CD4-positive, alpha-beta T cell treated with Interferon alpha-2 for 1 hour (primary cell): ENCODE results near the gene FNDC10.
"Not testable (repeated sequence)": the region's sequence is repeated elsewhere in the genome, so short reads cannot be mapped to it uniquely, and the experiment has no call there.

Experiments used
- DNase-seq, 2 donors: peaks; one replicate each; pipeline ENCODE4 v3.0.0-alpha.2; 2020 to 2022

Gene FNDC10

DNA sequence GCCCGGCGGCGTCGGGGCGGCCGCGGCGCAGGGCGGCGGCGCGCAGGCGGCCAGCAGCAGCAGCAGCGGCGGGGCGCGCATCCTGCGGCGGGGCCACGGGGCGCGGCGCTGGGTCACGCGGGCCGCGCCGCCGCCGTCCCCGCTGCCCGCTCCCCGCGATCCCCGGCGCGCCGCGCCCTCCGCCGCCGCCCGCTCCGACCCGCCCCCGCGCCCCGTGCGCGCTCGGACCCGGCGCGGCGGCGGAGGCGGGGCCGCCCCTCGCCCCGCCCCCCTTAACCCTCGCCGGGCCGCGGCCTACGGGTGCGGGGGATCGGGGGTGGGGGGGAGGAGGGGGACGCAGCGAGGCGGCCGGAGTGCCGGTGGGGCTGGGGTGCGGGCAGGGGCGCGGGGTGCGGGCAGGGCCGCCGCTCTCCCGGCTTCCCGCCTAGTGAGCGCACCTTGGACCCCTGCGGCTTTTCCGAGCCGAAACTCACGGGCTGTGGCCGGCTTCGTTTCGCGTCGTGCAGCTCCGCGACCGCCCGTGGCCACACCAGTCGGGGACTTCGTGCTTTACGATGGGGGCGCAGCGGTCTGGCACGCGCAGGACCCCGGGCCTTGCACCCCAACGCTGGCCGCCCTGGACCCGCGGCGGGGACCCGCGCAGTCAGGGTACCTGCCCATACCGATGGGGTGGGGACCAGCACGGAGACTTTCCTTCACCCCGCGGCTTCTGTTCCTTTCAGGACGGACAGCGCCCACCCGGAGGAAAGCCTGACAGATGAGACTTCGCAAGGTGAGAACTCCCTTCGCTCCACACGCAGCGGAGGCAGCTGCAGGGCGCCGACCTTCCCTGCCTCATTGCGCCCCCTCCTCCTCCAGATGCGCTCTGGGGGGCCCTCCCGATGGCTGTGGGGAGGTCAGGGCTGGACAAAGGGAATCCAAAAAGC lies at the start of gene FNDC10:
Gene FNDC10, minus strand, starts transcription at position 201 of the 926 bp plus-strand sequence. Its CDS starts 120 bp downstream, at position 81.
- DNase-seq: no peak

DNA sequence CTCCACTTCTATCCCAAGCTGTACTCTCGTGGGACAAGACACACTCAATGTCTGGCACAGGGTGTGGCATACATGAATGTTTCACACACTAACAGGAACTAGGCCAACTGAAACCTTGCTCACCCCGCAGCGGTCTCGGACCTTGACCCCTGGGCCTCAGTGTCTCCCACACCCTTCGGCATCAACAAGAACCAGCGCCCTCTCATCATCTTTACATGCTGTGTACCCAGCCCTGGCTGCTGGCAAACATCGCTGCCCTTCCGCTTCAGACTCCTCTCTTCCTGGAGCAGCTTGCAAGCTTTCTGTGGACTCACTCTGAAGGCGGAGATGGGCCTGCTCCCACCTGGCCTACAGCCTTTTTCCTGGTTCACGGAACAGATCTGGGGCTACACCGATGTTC lies 48.3 kb upstream of the FNDC10 start:
- not testable (repeated sequence) for DNase-seq

DNA sequence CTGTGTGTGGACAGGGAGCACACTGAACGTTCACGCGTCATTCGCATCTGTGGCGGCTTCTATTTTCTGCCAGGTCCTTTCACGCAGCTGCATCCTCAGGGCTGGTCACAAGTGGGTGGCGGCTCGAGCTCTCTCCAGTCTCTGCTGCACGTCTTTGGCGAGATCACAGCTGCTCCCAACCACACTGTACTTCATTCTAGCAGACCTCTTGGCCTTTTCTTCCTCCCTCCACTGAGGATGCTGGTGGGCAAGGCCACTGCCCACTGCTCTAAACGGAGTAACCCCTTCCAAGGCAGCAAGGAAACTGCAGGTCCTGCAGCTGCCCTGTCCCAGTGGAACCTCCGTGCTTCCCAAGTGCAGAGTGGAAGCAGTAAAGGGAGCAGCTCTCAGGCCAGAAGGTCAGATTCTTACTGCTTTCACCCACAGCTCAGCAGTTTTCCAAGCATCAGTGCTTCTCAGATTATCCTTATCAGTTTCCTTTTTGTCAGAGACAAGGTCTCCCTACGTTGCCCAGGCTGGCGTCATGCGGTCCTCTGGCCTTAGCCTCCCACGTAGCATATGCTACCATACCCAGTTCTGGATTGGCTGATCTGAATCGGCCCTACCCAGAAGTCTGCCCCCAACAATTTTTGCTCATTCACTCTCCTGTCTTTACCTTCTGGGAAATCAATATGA lies 47.8 kb upstream of the FNDC10 start:
- not testable (repeated sequence) for DNase-seq

- DNase-seq: not testable (repeated sequence)
These were observed 46.4 kb upstream of the FNDC10 start for GRCh38 chr1:1646326-1646725.

- not testable (repeated sequence) for DNase-seq
These were observed 41.0 kb upstream of the FNDC10 start for GRCh38 chr1:1640711-1641461.

DNA sequence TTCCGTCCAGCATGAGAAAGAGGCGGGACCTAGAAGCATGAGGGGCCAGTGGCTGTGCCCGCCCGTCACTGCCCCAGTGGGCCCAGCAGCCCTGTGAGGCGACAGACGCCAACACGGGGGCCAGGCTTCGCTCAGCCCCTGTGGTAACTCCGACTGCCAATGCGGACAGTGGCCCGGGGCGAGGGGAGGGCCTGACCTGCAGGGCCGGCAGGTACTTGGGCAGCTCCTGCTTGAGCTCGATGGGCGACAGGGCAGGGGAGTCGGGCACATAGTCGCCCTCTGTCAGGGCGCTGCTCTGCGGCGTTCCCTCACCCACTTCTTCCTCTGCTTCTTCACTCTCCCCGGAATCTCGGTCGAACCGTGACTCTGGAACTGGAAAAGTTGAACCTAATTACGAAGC lies 40.1 kb upstream of the FNDC10 start:
- DNase-seq: not testable (repeated sequence)

DNA sequence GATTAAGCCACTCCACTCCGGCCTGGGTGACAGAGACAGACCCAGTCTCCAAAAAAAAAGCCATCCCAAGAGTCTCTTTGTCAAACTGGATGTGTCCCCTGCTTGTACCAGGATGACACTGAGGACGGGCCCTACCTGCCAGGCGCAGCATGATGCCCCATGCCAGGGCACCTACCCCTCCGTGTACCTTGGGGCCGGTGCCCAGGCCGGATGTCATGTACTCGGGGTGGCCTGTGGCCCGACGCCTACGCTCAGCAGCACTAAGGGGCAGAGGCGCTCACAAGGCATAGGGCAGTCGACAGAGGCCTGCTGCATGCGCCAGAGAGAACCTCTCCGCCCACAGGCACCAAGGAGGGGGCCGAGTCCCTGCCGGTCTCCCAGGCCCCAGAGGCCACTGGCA lies 39.4 kb upstream of the FNDC10 start:
- not testable (repeated sequence) for DNase-seq

- not testable (repeated sequence) for DNase-seq
These were observed 38.6 kb upstream of the FNDC10 start for GRCh38 chr1:1638528-1638927.

GRCh38 chr1:1637479-1637875 lies 37.5 kb upstream of the FNDC10 start:
- not testable (repeated sequence) for DNase-seq

DNA sequence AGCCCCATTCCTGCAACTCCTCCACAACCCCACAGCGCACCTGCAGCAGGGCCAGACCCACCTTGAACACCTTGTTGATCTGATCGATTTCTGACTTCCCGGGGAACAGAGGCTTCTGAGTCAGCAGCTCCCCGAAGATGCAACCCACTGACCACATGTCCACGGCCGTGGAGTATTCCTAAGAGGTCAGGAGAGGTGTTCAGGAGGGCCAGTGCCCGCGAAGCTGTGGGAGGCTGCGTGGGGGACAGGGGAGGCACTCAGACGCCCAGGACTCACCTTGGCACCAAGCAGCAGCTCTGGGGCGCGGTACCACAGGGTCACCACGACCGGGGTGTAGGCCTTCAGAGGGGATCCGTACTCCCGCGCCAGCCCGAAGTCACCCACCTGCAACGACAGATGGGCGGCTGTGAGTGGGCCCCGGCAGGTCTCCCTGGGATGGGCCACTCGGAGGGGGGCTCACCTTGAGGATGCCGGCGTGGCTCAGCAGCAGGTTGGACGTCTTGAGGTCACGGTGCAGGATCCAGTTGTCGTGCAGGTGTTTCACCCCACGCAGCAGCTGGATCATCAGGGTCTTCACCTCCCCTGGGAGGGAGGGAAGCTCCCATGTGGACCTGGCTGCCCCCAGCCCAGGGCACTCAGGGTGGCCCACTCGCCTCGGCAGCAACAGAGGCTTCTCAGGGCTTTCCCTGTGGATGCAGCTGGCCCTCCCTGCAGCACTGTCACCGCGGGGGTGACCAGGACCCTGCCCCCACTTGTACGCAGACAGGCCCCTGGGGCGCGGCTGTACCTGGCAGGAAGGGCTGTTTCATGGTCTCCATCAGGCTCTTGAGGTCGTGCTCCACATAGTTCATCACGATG lies 36.9 kb upstream of the FNDC10 start:
- DNase-seq: not testable (repeated sequence)

DNA sequence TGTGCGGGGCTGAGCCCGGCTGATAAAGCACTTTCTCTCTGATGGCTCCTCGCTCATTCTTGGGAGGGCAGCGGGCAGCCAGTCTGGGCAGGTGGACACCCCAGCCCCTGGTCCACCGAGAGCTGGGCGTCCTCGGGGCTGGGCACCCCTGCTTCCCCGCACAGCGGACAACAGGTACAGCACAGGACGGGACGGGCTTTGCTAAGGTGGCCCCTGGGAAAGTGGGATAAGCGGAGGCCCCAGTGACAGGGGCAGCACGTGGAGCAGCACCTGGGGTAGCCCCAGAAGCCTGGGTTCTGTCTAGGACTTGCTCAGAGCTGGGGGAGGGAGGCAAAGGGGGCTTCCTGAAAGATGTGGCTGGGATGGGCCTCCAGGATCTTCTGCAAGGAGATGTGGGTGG lies 34.7 kb upstream of the FNDC10 start:
- not testable (repeated sequence) for DNase-seq

DNA sequence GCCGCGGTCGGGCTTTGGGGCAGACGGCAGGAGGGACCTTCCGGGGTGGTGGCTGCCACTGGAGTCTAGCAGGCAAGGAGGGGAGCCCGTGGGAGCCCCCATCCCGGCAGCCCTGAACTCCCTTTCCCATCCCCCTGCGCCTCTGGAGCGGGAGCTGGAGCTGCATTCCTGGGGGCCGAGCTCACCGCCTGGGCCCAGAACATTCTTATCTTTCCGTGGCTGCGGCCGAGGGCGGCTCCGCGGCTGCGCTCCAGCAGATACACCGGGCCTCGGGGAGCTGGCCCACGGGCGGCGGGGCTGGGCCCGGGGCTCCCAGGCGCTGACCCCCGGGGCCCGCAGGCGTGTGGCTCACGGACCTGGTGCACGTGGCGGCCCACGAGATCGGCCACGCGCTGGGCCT lies 33.5 kb upstream of the FNDC10 start:
- DNase-seq: not testable (repeated sequence)

DNA sequence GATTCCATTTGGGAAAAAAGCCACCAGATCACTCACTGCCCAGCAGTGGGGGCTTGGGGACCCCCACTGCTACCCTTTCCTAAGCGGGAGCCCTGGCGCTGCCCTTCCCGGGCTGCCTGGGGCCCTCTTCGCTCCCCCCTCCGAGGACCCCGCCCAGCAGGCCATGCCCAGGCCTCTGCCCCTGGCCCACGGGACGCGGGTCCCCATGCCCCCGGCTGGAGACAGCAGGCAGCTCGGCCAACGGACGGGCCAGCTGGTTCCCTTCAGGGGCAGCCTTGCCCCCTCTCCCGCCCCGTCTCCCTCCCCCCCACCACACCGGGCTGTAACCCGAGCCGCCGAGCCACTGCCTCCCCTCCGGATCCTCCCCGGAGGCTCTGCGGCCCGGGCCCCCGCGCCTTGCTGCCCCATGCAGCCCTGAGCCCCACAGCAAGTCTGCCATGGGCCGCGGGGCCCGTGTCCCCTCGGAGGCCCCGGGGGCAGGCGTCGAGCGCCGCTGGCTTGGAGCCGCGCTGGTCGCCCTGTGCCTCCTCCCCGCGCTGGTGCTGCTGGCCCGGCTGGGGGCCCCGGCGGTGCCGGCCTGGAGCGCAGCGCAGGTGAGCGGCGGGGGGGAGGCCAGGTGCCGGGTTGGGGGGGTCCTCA lies 32.0 kb upstream of the FNDC10 start, which contains the start of gene MMP23B:
Gene MMP23B, plus strand, starts transcription at position 392 of the 639 bp plus-strand sequence. Its CDS starts 46 bp downstream, at position 438.
- no peak for DNase-seq

GRCh38 chr1:1630965-1631781 lies 31.2 kb upstream of the FNDC10 start:
- DNase-seq: peak; percentile 34 to 65

DNA sequence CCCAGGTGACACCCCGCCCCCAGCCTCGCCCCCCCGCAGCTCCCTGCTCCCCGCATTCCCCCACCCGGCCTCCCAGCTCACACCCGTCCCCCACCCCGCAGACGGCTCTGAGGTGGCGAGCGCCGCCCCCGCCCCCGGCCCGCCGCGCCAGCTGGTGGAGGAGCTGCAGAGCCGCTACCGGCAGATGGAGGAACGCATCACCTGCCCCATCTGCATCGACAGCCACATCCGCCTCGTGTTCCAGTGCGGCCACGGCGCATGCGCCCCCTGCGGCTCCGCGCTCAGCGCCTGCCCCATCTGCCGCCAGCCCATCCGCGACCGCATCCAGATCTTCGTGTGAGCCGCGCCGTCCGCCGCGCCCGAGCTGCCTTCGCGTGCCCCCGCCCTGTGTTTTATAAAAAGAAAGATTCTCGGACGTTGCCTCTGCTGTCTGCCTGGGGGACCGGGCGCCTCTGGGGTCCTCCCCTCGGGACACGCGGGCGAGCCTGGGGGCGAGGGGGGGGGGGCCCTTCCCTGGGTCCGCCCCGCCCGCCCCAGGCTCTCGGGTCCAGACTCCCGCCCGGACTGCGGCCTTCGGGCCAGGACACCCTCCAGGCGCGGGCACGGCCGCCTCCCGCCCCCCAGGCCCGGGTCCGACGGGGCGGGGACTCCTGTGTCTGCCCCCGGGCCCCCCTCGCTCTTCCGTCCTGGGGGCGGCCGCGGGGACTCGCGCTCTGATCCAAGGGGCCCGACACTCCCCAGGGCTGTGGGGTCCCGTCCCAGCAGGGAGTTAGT lies 30.4 kb upstream of the FNDC10 start:
- DNase-seq: peak; percentile 97

DNA sequence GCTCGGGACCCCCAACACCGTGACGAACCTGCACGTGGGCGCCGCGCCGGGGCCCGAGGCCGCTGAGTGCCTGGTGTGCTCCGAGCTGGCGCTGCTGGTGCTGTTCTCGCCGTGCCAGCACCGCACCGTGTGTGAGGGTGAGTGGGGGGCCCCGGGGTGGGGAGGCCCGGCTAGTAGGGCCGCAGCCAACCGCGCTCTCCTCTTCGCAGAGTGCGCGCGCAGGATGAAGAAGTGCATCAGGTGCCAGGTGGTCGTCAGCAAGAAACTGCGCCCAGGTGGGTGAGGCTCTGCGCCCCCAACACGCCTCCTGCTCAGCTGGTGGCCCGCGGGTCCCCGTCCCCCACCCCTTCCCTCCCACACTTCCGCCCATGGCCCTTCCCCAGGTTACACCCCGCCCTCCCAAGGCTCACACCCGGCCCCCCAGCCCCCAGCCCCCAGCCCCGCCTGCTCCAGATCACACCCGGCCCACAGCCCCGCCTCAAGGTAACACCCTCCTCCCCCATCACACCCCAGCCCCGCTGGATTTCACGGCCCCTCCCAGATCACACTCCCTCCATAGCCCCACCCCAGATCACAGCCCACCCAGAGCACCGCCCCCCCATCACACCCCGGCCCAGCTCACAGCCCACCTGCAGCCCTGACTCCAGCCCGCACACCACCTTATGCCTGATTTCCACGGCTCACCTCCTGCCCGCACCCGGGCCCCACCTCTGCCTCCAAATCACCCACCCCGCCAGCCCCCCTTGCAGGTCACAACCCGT lies 29.7 kb upstream of the FNDC10 start:
- DNase-seq: peak; percentile 87 to 91

DNA sequence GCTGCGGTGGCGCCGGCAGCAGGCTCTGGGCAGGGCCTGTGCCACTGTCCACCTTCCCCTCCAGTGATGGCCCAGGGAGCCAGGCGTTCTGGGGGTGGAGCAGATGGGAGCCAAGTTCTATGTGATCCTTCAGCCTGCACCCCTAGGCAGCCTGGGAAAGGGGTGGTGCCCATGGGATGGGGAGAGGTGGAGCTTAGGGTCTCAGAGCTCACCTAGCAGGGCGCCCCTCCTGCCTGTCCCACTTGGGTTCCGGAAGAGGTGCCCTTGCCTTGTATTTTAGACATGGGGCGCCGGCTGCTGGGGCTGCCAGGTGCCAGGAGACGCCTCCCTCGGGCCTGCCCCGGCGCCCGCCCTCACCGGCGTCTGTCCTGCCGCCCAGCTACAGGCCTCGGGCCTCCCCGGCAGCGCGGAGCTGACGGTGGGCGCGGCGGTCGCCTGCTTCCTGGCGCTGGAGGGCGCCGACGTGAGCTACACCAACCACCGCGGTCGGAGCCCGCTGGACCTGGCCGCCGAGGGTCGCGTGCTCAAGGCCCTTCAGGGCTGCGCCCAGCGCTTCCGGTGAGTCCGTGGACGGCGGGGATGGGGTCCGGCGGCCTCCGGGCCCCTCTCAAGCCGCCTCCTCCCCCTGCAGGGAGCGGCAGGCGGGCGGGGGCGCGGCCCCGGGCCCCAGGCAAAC lies 29.0 kb upstream of the FNDC10 start:
- DNase-seq: peak in 1 of 2 donors; percentile 58
